Keratinocyte (primary cell): ENCODE measurements around the gene ATP6V0D1. TPM values are rescaled to one million over a fixed set of nuclear protein-coding genes. Genes with fewer than 3 reads are reported as not detected.

ENCODE experiments used
- DNase-seq: peaks from one replicate; pipeline ENCODE4 v3.0.0-alpha.2; 2011; ENCODE audit warnings: low read depth, missing footprints, low spot score
- FAIRE-seq: peaks from 2 replicates; lab custom pipeline; 2011; peaks lifted over from hg19 to GRCh38; lab: Jason Lieb, UNC
- H2AFZ ChIP-seq: 2 replicates; pipeline ENCODE4 v1.6.0; 2012; ENCODE audit warnings: low read length, control low read depth, inconsistent platforms; ENCODE audit not compliant: control insufficient read depth
- H3K27ac ChIP-seq: 2 replicates; pipeline ENCODE4 v1.5.1; 2011; ENCODE audit warnings: low read length; ENCODE audit not compliant: control insufficient read depth, insufficient read depth
- H3K27me3 ChIP-seq: 3 replicates; pipeline ENCODE4 v1.6.0; 2011; ENCODE audit warnings: low read length; ENCODE audit not compliant: control insufficient read depth, insufficient read depth; ENCODE audit errors: extremely low read depth
- H3K36me3 ChIP-seq, 2 experiments: 2 replicates in 1 of 2; 3 replicates in 1 of 2; pipeline ENCODE4 v1.5.1; 2011; ENCODE audit warnings: low read length in 2 of 2, mild to moderate bottlenecking in 1 of 2; ENCODE audit not compliant: control insufficient read depth in 2 of 2, insufficient read depth in 2 of 2; ENCODE audit errors: extremely low read depth in 1 of 2
- H3K4me1 ChIP-seq: 3 replicates; pipeline ENCODE4 v1.5.1; 2011; ENCODE audit warnings: low read length; ENCODE audit not compliant: control insufficient read depth, insufficient read depth; ENCODE audit errors: extremely low read depth
- H3K4me2 ChIP-seq: 3 replicates; pipeline ENCODE4 v1.6.0; 2011; ENCODE audit warnings: low read depth, low read length; ENCODE audit not compliant: control insufficient read depth, insufficient read depth; ENCODE audit errors: extremely low read depth
- H3K4me3 ChIP-seq, 3 experiments: fragments of 200-600 bp in 1 of 3; sonication (generic) in 1 of 3; 2 replicates in 2 of 3; 3 replicates in 1 of 3; pipeline ENCODE4 v1.5.1; 2011 to 2016; ENCODE audit warnings: low read length in 3 of 3, mild to moderate bottlenecking in 3 of 3, control low read depth in 2 of 3, inconsistent platforms in 1 of 3, low read depth in 1 of 3, mixed read lengths in 1 of 3, mixed run types in 1 of 3, moderate library complexity in 1 of 3; ENCODE audit not compliant: control insufficient read depth in 2 of 3, insufficient read depth in 2 of 3; ENCODE audit errors: extremely low read depth in 1 of 3
- H3K79me2 ChIP-seq: 2 replicates; pipeline ENCODE4 v1.6.0; 2012; ENCODE audit warnings: low read length; ENCODE audit not compliant: control insufficient read depth, insufficient read depth
- H3K9ac ChIP-seq: 3 replicates; pipeline ENCODE4 v1.6.0; 2011; ENCODE audit warnings: low read length; ENCODE audit not compliant: control insufficient read depth, insufficient read depth; ENCODE audit errors: extremely low read depth
- H3K9me1 ChIP-seq: 3 replicates; pipeline ENCODE4 v1.6.0; 2011; ENCODE audit warnings: low read length; ENCODE audit not compliant: control insufficient read depth, insufficient read depth; ENCODE audit errors: extremely low read depth
- H3K9me3 ChIP-seq: 2 replicates; pipeline ENCODE4 v1.5.1; 2012; ENCODE audit warnings: low read depth, low read length; ENCODE audit not compliant: control insufficient read depth
- H4K20me1 ChIP-seq: 3 replicates; pipeline ENCODE4 v1.6.0; 2011; ENCODE audit warnings: low read length; ENCODE audit not compliant: control insufficient read depth, insufficient read depth; ENCODE audit errors: extremely low read depth
- EZH2 ChIP-seq: IDR thresholded peaks from one replicate; pipeline ENCODE4 v1.6.1; 2012; ENCODE audit warnings: inconsistent platforms, mild to moderate bottlenecking, low read length, moderate library complexity
- dilution Hi-C: fragments of 300-500 bp; cut with MboI; formaldehyde crosslinking; loops from one replicate; pipeline ENCODE4 v1.7.0; 2020; ENCODE audit warnings: low sequenced_read_pairs; ENCODE audit not compliant: extremely low pct_ligation_motif_present
- polyA plus RNA-seq, 5 experiments: library from polyadenylated mRNA; depleted of rRNA in 3 of 5; stranded (reverse) in 3 of 5; stranded (forward) in 1 of 5; unstranded in 1 of 5; fragments of >200 nt; gene quantifications; 1 replicate in 1 of 5; 2 replicates in 3 of 5; 3 replicates in 1 of 5; pipeline versions ENCODE4 v1.2.1 to v1.2.3, GENCODE V29; 2011 to 2012; ENCODE audit warnings: missing spikeins in 2 of 5, low read depth in 1 of 5, low replicate concordance in 1 of 5
- TF ChIP-seq, protein P1 (sequence below), 3 experiments: IDR thresholded peaks in 1 of 3; conservative IDR thresholded peaks in 1 of 3; optimal IDR thresholded peaks in 1 of 3; 2 replicates in 2 of 3; 3 replicates in 1 of 3; pipeline versions ENCODE3 to v1.5.1; 2011; ENCODE audit warnings: low read length in 3 of 3, mild to moderate bottlenecking in 3 of 3, moderate library complexity in 2 of 3, control low read depth in 1 of 3, inconsistent platforms in 1 of 3; ENCODE audit not compliant: insufficient read depth in 2 of 3; ENCODE audit errors: extremely low read depth in 1 of 3

ATP6V0D1 gene
- polyA plus RNA-seq, 1 donor (not counting 4 experiments of a cell fraction or from before 2014, with no cell fraction given) = 97.1 TPM

DNA sequence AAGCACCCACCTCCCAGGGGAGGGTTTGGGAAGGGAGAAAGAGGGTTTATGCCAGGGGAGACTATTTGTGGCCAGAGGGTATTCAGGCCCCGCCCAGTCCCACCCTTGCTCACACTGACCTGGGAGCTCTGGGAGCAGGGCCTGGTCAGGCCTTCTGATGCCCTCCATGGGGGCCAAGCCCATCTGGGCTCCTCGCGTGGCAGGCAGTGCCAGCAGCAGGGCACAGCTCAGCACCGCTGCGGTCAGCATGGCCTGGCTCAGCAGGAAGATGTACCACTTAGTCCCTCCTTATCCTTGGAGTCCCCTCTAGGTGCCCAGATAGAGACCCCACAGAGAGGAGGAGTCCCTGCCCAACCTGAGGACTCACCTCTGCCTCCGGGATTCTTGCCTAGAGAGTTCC, 2.2 kb upstream of the ATP6V0D1 start, which contains the start of gene AGRP:
Gene AGRP (minus strand): TSS at position 398 of the 400 bp plus-strand sequence. CDS start 149 bp downstream, at position 249.
- no peak within 1 kb of the TSS for H2AFZ ChIP-seq
- dilution Hi-C loops = no loop called here
- no peaks in the 10 kb centered on the region for H3K9me3 ChIP-seq
- H4K20me1 ChIP-seq = no peaks in the 10 kb centered on the region
- peak within 1 kb of the TSS in 1 of 3 experiments; percentile 83 for H3K4me3 ChIP-seq
- H3K9me1 ChIP-seq = no peaks in the 10 kb centered on the region
- FAIRE-seq (no peak), DNase-seq (no peak)
- no peak within 1 kb of the TSS for H3K9ac ChIP-seq
- peaks cover 17% of the 10 kb centered on the region for H3K4me1 ChIP-seq
- H3K4me2 ChIP-seq = peak within 1 kb of the TSS; percentile 94
- no peaks in the 10 kb centered on the region for H3K36me3 ChIP-seq
- no peak within 1 kb of the TSS for H3K27ac ChIP-seq
- peaks cover 26% of the 10 kb centered on the region for H3K79me2 ChIP-seq
- no peaks in the 10 kb centered on the region for H3K27me3 ChIP-seq
- TF ChIP-seq, protein P1, sequence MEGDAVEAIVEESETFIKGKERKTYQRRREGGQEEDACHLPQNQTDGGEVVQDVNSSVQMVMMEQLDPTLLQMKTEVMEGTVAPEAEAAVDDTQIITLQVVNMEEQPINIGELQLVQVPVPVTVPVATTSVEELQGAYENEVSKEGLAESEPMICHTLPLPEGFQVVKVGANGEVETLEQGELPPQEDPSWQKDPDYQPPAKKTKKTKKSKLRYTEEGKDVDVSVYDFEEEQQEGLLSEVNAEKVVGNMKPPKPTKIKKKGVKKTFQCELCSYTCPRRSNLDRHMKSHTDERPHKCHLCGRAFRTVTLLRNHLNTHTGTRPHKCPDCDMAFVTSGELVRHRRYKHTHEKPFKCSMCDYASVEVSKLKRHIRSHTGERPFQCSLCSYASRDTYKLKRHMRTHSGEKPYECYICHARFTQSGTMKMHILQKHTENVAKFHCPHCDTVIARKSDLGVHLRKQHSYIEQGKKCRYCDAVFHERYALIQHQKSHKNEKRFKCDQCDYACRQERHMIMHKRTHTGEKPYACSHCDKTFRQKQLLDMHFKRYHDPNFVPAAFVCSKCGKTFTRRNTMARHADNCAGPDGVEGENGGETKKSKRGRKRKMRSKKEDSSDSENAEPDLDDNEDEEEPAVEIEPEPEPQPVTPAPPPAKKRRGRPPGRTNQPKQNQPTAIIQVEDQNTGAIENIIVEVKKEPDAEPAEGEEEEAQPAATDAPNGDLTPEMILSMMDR (optimal IDR thresholded peaks at IDR 0.05 in 1 of 3, IDR thresholded peaks at IDR 0.05 in 1 of 3, conservative IDR thresholded peaks at IDR 0.05 in 1 of 3; ENCODE audit: extremely low read depth in 1 of 3, insufficient read depth in 2 of 3, low read length in 3 of 3) = no peak
- no peak for TF ChIP-seq EZH2

DNA sequence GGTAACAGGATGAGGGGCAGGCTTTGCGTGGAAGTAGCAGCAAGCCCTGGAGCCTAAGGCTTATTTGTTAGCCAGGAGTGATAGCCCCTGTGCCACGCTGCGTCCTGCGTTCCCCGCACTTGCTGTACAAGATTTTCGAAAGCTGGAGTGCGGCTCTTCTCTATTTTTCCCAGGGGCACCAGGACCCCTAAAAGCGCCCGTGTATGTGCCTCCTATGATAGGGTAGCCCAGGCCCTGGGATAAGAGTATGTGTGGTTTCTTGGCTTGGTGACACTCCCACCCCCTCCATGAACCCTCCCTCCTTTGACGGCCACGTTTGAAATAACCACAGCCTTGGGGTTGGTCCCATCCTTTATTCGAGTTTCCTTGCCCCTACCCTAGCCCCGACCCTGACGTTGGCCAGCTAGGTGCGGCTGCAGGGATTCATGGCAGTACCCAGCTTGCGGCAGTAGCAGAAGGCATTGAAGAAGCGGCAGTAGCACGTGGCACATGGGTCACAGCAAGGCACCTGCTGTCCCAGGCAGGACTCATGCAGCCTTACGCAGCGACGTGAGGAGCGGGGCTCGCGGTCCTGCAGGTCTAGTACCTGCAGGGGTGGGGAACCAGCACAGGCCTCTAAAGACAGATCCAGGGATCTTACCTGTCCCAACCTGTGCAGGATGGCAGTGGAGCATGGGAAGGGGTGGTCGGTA, 1.4 kb upstream of the ATP6V0D1 start:
- no peaks in the 10 kb centered on the region for H4K20me1 ChIP-seq
- H3K36me3 ChIP-seq = no peaks in the 10 kb centered on the region
- no peaks in the 10 kb centered on the region for H3K9me1 ChIP-seq
- TF ChIP-seq, protein P1 (optimal IDR thresholded peaks at IDR 0.05 in 1 of 3, IDR thresholded peaks at IDR 0.05 in 1 of 3, conservative IDR thresholded peaks at IDR 0.05 in 1 of 3; ENCODE audit: extremely low read depth in 1 of 3, insufficient read depth in 2 of 3, low read length in 3 of 3) = no peak
- TF ChIP-seq EZH2 = no peak
- dilution Hi-C loops = no loop called here
- H3K4me2 ChIP-seq = peak overlapping the region; percentile 94
- H2AFZ ChIP-seq = peak overlapping the region; percentile 65
- FAIRE-seq (no peak), DNase-seq (no peak)
- H3K9me3 ChIP-seq = no peaks in the 10 kb centered on the region
- H3K79me2 ChIP-seq = peaks cover 34% of the 10 kb centered on the region
- H3K4me3 ChIP-seq = peak overlapping the region in 2 of 3 experiments; percentile 83 to 84
- H3K27me3 ChIP-seq = no peaks in the 10 kb centered on the region
- H3K4me1 ChIP-seq = peaks cover 17% of the 10 kb centered on the region
- peak overlapping the region; percentile 79 for H3K9ac ChIP-seq
- peak overlapping the region; percentile 59 for H3K27ac ChIP-seq
